ENCODE results near the gene LPA. TPM values are rescaled to one million over a fixed set of nuclear protein-coding genes. Genes with fewer than 3 reads are reported as not detected.
"Not testable (repeated sequence)": the region's sequence is repeated elsewhere in the genome, so short reads cannot be mapped to it uniquely, and the experiment has no call there.

Gene LPA
- total RNA-seq, 3 donors from 2014 or later: 0.33 TPM; not detected in 2

DNA sequence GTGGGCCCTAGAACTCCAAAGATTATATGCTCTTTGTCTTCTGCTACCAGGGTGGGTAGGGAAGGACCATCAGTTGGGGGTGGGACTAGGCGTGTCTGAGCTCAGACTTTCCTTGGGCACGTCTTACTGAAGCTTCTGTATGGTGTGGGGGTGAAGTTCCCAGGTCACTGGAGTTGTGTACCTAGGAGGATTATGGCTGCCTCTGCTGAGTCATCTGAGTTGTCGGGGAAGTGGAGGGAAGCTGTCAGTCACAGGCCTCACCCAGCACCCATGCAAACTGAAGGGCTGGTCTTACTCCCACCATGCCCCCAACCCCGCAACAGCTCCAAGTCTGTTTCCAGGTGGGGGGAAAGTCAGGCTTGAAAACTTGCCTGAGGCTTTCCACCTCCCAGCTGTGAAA, 90.1 kb downstream of the LPA start:
- H3K4me3 ChIP-seq: no peak overlapping the region
- peaks cover 0 to 14% of the 10 kb centered on the region in 2 donors for H3K9me3 ChIP-seq
- no peaks in the 10 kb centered on the region for H3K36me3 ChIP-seq
- H3K4me1 ChIP-seq: no peaks in the 10 kb centered on the region
- no peaks in the 10 kb centered on the region for H3K27me3 ChIP-seq
- intact Hi-C loops (cut with DNase I; ENCODE audit: low total_unique reads): no loop called here
- DNase-seq (ENCODE audit: low spot score in 2 of 2): no peak
- TF ChIP-seq POLR2AphosphoS5 (IDR thresholded peaks at IDR 0.05) (no peak), POLR2A (IDR thresholded peaks at IDR 0.05) (no peak)
- TF ChIP-seq, protein P1, sequence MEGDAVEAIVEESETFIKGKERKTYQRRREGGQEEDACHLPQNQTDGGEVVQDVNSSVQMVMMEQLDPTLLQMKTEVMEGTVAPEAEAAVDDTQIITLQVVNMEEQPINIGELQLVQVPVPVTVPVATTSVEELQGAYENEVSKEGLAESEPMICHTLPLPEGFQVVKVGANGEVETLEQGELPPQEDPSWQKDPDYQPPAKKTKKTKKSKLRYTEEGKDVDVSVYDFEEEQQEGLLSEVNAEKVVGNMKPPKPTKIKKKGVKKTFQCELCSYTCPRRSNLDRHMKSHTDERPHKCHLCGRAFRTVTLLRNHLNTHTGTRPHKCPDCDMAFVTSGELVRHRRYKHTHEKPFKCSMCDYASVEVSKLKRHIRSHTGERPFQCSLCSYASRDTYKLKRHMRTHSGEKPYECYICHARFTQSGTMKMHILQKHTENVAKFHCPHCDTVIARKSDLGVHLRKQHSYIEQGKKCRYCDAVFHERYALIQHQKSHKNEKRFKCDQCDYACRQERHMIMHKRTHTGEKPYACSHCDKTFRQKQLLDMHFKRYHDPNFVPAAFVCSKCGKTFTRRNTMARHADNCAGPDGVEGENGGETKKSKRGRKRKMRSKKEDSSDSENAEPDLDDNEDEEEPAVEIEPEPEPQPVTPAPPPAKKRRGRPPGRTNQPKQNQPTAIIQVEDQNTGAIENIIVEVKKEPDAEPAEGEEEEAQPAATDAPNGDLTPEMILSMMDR (IDR thresholded peaks at IDR 0.05): no peak
- H3K27ac ChIP-seq: no peak overlapping the region

DNA sequence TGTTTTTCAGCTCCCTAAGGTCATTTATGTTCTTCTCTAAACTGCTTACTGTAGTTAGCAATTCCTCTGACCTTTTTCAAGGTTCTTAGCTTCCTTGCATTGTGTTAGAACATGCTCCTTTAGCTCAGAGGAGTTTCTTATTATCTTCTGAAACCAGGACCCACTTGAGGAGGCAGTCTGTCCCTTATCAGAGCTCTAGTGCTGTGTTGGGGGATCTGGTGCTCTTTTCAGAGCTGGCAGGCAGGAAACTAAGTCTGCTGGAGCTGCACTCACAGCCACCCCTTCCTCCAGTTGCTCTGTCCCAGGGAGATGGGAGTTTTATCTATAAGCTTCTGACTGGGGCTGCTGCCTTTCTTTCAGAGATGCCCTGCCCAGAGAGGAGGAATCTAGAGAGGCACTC, 92.9 kb downstream of the LPA start:
- H3K4me3 ChIP-seq; H3K36me3 ChIP-seq; H3K27me3 ChIP-seq; H3K27ac ChIP-seq; intact Hi-C loops (cut with DNase I; ENCODE audit: low total_unique reads); DNase-seq (ENCODE audit: low spot score in 2 of 2); H3K4me1 ChIP-seq: not testable (repeated sequence)
- H3K9me3 ChIP-seq: peaks cover 0 to 14% of the 10 kb centered on the region in 2 donors

DNA sequence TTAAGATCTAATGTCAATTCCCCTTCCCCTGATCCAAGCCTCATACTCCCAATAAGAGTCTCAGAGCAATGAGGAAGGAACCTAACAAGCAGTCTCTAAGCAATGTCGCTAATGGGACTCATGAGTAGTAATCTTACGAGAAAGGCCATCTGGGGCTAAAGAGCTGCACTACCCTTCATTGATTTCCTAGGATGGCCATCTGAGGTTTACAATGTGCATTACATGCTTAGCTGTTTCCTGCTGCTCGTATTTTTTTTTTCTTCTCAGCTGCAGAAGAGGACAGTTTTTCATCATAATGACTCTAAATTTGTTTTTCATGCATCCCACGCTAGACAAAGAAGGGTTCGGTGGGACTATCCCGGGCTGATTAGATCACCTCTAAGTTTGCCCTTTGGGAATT, 119.3 kb downstream of the LPA start:
- no peaks in the 10 kb centered on the region for H3K9me3 ChIP-seq
- no peaks in the 10 kb centered on the region for H3K27me3 ChIP-seq
- intact Hi-C loops (cut with DNase I; ENCODE audit: low total_unique reads): no loop called here
- no peaks in the 10 kb centered on the region for H3K36me3 ChIP-seq
- H3K4me1 ChIP-seq: no peaks in the 10 kb centered on the region
- no peak overlapping the region for H3K27ac ChIP-seq
- no peak for DNase-seq (ENCODE audit: low spot score in 2 of 2)
- no peak overlapping the region for H3K4me3 ChIP-seq
- no peak for TF ChIP-seq POLR2AphosphoS5 (IDR thresholded peaks at IDR 0.05)
- no peak for TF ChIP-seq POLR2A (IDR thresholded peaks at IDR 0.05)
- TF ChIP-seq, protein P1 (IDR thresholded peaks at IDR 0.05): no peak

DNA sequence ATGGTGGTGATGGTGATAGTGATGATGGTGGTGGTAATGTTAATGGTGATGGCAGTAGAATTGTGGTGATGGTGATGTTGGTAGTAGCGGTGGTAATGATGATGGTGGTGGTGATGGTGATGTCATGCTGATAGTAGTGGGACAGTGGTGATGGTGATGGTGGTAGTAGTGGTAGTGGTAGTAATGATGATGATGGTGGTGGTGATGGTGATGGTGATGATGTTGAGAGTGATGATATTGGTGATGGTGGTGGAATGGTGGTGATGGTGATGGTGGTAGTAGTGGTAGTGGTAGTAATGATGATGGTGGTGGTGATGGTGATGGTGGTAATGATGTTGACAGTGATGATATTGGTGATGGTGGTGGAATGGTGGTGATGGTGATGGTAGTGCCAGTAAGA, 128.8 kb downstream of the LPA start:
- intact Hi-C loops (cut with DNase I; ENCODE audit: low total_unique reads): loop anchor here (10.0 kb wide), 1 partner anchor 570 kb away; no protein-coding TSS in a partner anchor
- DNase-seq (ENCODE audit: low spot score in 2 of 2): no peak
- Histone ChIP-seq H3K4me3 (no peak overlapping the region), H3K36me3 (no peaks in the 10 kb centered on the region), H3K4me1 (no peaks in the 10 kb centered on the region), H3K27me3 (no peaks in the 10 kb centered on the region), H3K9me3 (no peaks in the 10 kb centered on the region), H3K27ac (no peak overlapping the region)
- TF ChIP-seq, protein P1 (IDR thresholded peaks at IDR 0.05): no peak
- TF ChIP-seq POLR2A (IDR thresholded peaks at IDR 0.05): no peak

DNA sequence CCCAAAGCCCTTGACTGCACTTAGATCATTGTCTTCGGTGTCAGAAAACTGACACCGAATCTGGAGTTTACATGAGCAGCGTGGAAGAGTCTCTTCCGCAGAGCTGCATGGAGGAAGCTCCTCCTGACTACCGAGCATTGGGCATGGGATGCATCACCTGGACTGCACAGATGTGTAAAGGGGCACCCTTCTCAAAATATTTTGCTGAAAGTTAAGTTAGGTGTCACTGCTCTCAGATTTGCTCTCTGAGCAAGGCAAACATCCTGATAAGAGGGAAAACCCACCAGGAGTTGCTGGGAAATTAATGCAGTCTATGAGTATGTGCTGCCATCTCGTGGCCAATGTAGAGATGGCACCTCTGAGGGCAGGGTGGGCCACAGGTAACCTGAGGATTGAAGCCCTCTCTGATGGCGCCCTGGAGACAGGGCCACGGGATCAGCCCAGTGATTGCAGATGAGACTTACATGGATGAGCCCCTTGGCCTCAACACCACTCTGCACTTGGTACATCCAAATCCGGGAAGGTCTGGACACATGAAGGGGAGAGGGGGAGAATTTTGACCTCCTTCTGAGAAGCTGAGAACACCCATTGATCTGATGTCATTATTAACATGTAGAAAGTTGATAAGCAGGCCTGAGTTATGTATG, 129.9 kb downstream of the LPA start:
- peak; percentile 30 to 55 for DNase-seq (ENCODE audit: low spot score in 2 of 2)
- H3K27me3 ChIP-seq: no peaks in the 10 kb centered on the region
- TF ChIP-seq, protein P1 (IDR thresholded peaks at IDR 0.05): peak; percentile 54 to 79 (median 64)
- TF ChIP-seq POLR2AphosphoS5 (IDR thresholded peaks at IDR 0.05): no peak
- TF ChIP-seq POLR2A (IDR thresholded peaks at IDR 0.05): no peak
- H3K9me3 ChIP-seq: no peaks in the 10 kb centered on the region
- intact Hi-C loops (cut with DNase I; ENCODE audit: low total_unique reads): loop anchor here (10.0 kb wide), 1 partner anchor 571 kb away; no protein-coding TSS in a partner anchor
- no peak overlapping the region for H3K27ac ChIP-seq
- H3K36me3 ChIP-seq: no peaks in the 10 kb centered on the region
- H3K4me1 ChIP-seq: no peaks in the 10 kb centered on the region
- peak overlapping the region in 2 of 3 donors; percentile 1 to 49 for H3K4me3 ChIP-seq
